RWPE1 (cell line): Measurements from ENCODE around the gene IST1.

Experiments
- CTCF ChIA-PET: fragments of 350-600 bp; sonication (Branson Sonifier 250); formaldehyde crosslinking; extraction: SDS; loops from one replicate; lab custom pipeline; 2021; lab: Yijun Ruan, JAX
- POLR2A ChIA-PET: fragments of 400-600 bp; formaldehyde crosslinking; extraction: SDS; loops from one replicate; lab custom pipeline; 2020; ENCODE audit warnings: antibody characterized with exemption; ENCODE audit not compliant: low non-redundant PET; lab: Yijun Ruan, JAX
- DNase-seq: peaks from one replicate; pipeline ENCODE4 v3.0.0; 2012; ENCODE audit warnings: low spot score
- H3K27ac ChIP-seq: fragments of 450-650 bp; 2 replicates; pipeline ENCODE4 v1.5.1; 2017
- TF ChIP-seq, protein P1 (sequence below): fragments of 450-650 bp; conservative IDR thresholded peaks from 2 replicates; pipeline ENCODE4 v1.5.1; 2017; ENCODE audit warnings: low read depth, mild to moderate bottlenecking

Gene IST1

GRCh38 chr16:71914802-71915201 is 19.5 kb downstream of the IST1 start:
- no peak overlapping the region for H3K27ac ChIP-seq
- no peak for DNase-seq
- CTCF ChIA-PET, result interaction anchor here (0.6 kb wide), 1 partner anchor 12 kb away, joined by 3 read pairs; no protein-coding TSS in a partner anchor
- POLR2A ChIA-PET, result no interaction called here
- TF ChIP-seq, protein P1, sequence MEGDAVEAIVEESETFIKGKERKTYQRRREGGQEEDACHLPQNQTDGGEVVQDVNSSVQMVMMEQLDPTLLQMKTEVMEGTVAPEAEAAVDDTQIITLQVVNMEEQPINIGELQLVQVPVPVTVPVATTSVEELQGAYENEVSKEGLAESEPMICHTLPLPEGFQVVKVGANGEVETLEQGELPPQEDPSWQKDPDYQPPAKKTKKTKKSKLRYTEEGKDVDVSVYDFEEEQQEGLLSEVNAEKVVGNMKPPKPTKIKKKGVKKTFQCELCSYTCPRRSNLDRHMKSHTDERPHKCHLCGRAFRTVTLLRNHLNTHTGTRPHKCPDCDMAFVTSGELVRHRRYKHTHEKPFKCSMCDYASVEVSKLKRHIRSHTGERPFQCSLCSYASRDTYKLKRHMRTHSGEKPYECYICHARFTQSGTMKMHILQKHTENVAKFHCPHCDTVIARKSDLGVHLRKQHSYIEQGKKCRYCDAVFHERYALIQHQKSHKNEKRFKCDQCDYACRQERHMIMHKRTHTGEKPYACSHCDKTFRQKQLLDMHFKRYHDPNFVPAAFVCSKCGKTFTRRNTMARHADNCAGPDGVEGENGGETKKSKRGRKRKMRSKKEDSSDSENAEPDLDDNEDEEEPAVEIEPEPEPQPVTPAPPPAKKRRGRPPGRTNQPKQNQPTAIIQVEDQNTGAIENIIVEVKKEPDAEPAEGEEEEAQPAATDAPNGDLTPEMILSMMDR, result no peak

- TF ChIP-seq, protein P1, result no peak
- DNase-seq, result no peak
- ChIA-PET POLR2A (no interaction called here), CTCF (no interaction called here)
- no peak overlapping the region for H3K27ac ChIP-seq
Observed at GRCh38 chr16:71915350-71915749, 20.0 kb downstream of the IST1 start.

- CTCF ChIA-PET, result interaction anchor here (0.6 kb wide), 2 partner anchors 14 to 35 kb away, joined by 3 to 5 read pairs; no protein-coding TSS in a partner anchor
- DNase-seq, result no peak
- POLR2A ChIA-PET, result no interaction called here
- TF ChIP-seq, protein P1, result no peak
- H3K27ac ChIP-seq, result no peak overlapping the region
Observed at GRCh38 chr16:71916397-71916920, 21.1 kb downstream of the IST1 start.

DNA sequence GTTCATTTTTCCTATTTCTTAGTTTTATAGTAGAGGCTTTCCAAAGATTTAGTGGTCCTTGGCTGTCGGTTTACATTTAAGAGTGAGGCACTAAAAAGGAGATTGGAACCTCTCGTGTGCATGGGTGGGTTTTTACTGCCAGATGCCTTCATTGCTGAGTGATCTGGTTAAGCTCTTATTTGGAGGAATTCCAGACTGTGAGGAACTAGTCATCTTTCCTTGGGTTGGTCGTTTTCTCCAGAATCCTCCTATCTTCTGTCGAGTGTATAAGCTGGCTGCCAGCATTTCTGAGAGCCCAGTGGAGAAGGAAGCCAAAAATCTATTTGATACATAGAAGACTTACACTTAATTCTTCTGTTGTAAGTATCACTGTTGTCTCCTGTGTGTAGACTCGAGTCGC is 22.6 kb downstream of the IST1 start:
- CTCF ChIA-PET, result no interaction called here
- no peak for DNase-seq
- TF ChIP-seq, protein P1, result no peak
- no peak overlapping the region for H3K27ac ChIP-seq
- POLR2A ChIA-PET, result no interaction called here

- no peak overlapping the region for H3K27ac ChIP-seq
- POLR2A ChIA-PET, result interaction anchor here (0.7 kb wide), 1 partner anchor 20 kb away, joined by 3 read pairs; no protein-coding TSS in a partner anchor
Observed at GRCh38 chr16:71919035-71919434, 23.7 kb downstream of the IST1 start.

GRCh38 chr16:71920658-71921057 is 25.3 kb downstream of the IST1 start:
- CTCF ChIA-PET, result no interaction called here
- DNase-seq, result no peak
- H3K27ac ChIP-seq, result no peak overlapping the region
- TF ChIP-seq, protein P1, result no peak
- POLR2A ChIA-PET, result no interaction called here

More at GRCh38 chr16:71919035-71919434, 23.7 kb downstream of the IST1 start:
- no peak for DNase-seq
- CTCF ChIA-PET, result no interaction called here
- TF ChIP-seq, protein P1, result no peak
